Gastroesophageal sphincter (tissue), 4 donors: ENCODE results near the gene MESP2. TPM values are rescaled to one million over a fixed set of nuclear protein-coding genes. Genes with fewer than 3 reads are reported as not detected.
A peak's percentile ranks its signal among the peaks of the same experiment; 100 is the strongest.

Source experiments
- ATAC-seq: fragments of 150-250 bp; one replicate; pipeline ENCODE4 v1.9.1; 2016; ENCODE audit warnings: mild to moderate bottlenecking, moderate library complexity
- H3K27ac ChIP-seq, 4 donors: fragments of 200-600 bp; sonication (generic) in 3 of 4; 1 replicate in 3 of 4; 2 replicates in 1 of 4; pipeline ENCODE4 v1.5.1; 2016 to 2019
- H3K27me3 ChIP-seq: fragments of 200-600 bp; sonication (generic); one replicate; pipeline ENCODE4 v1.5.1; 2019
- H3K36me3 ChIP-seq, 2 donors: fragments of 200-600 bp; sonication (generic); one replicate each; pipeline ENCODE4 v1.5.1; 2019; ENCODE audit warnings: control low read depth in 1 of 2
- H3K4me1 ChIP-seq, 3 donors: fragments of 200-600 bp; sonication (generic); 1 replicate in 2 of 3; 2 replicates in 1 of 3; pipeline ENCODE4 v1.5.1; 2016 to 2019; ENCODE audit warnings: control low read depth in 2 of 3
- H3K4me3 ChIP-seq, 2 donors: fragments of 200-600 bp; sonication (generic); one replicate each; pipeline ENCODE4 v1.5.1; 2019; ENCODE audit warnings: mild to moderate bottlenecking in 1 of 2, moderate library complexity in 1 of 2
- H3K9me3 ChIP-seq, 3 donors: fragments of 200-600 bp; sonication (generic); one replicate each; pipeline ENCODE4 v1.5.1; 2017 to 2019; ENCODE audit warnings: control low read depth in 2 of 3
- EP300 ChIP-seq: sonication (generic); formaldehyde crosslinking; IDR thresholded peaks from one replicate; pipeline ENCODE4 v1.6.1; 2017; ENCODE audit warnings: antibody characterized with exemption, mild to moderate bottlenecking
- POLR2A ChIP-seq, 2 donors: fragments of 450-650 bp; IDR thresholded peaks; one replicate each; pipeline ENCODE4 v1.6.1; 2017; ENCODE audit warnings: antibody characterized with exemption in 2 of 2, mild to moderate bottlenecking in 2 of 2, moderate library complexity in 1 of 2
- POLR2AphosphoS5 ChIP-seq: sonication (generic); formaldehyde crosslinking; IDR thresholded peaks from one replicate; pipeline ENCODE4 v1.6.1; 2017; ENCODE audit warnings: antibody characterized with exemption
- WGBS, 2 donors: methylation state at CpG; one replicate each; pipeline ENCODE4 v1.1.5; 2018; ENCODE audit warnings: low coverage in 1 of 2; 5-methylcytosine and 5-hydroxymethylcytosine counted together
- total RNA-seq, 4 donors: library from RNA; depleted of rRNA; stranded (reverse); fragments of >200 nt; gene quantifications; one replicate each; pipeline ENCODE4 v1.1.0, GENCODE V29; 2016
- TF ChIP-seq, protein P1 (sequence below), 4 experiments: fragments of 200-600 bp in 2 of 4; fragments of 450-650 bp in 2 of 4; sonication (generic) in 1 of 4; IDR thresholded peaks; one replicate each; pipeline ENCODE4 v1.5.1; 2017 to 2019; ENCODE audit warnings: antibody characterized with exemption in 4 of 4, mild to moderate bottlenecking in 2 of 4, moderate library complexity in 2 of 4

The MESP2 gene
- total RNA-seq, 4 donors from 2014 or later, result not detected

DNA sequence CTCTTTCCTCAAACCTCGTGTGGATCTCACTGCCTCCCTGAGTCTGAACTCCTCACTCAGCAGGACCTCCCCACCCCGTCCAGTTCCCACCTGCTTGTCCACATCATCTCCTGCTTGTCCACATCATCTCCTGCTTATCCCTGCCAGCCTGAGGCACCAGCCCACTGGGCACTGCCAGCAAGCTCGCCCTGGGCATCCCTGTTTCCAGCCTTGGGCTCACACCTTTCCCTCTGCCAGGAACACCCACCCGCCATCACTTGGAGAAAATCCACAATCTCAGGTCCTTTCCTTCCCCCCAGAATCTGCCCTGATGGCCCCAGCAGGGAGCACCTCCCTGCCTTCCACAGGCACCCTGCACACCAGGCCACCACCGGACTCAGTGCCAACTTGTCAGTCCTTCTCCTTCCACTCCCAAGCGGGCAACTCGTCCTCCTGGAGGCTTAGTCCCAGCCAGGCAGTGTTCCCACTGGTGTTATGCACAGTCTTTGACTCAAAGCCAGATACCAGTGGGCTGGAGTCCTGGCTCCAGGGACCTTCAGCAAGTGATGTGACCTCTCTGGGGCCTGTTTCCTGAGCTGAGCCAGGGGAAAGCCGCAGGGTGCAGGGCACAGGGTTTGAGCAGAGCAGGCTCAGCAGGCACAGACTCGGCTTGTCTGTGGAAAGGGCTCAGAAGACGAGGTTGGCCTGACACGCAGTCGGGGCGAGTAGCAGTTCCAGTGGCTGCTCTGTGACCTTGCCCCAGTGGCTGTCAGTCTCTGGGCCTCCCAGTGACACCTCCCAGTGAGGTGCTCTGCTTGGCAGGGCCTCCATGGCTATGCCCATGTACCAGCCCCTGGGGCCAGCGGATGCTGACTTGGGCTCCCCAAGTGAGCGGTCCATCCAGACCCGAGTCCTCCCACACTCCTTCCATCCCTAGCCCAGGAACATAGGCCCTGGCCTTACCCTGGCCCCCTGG, 9.5 kb upstream of the MESP2 start:
- H3K36me3 ChIP-seq, result no peaks in the 10 kb centered on the region
- no peaks in the 10 kb centered on the region for H3K9me3 ChIP-seq
- no peaks in the 10 kb centered on the region for H3K27me3 ChIP-seq
- H3K4me1 ChIP-seq, result no peaks in the 10 kb centered on the region
- no peak for ATAC-seq
- 75 to 86% methylated on average over 3 of the region's 16 CpGs for whole genome bisulfite sequencing, 2 donors
- H3K4me3 ChIP-seq, result no peak overlapping the region
- TF ChIP-seq, protein P1, sequence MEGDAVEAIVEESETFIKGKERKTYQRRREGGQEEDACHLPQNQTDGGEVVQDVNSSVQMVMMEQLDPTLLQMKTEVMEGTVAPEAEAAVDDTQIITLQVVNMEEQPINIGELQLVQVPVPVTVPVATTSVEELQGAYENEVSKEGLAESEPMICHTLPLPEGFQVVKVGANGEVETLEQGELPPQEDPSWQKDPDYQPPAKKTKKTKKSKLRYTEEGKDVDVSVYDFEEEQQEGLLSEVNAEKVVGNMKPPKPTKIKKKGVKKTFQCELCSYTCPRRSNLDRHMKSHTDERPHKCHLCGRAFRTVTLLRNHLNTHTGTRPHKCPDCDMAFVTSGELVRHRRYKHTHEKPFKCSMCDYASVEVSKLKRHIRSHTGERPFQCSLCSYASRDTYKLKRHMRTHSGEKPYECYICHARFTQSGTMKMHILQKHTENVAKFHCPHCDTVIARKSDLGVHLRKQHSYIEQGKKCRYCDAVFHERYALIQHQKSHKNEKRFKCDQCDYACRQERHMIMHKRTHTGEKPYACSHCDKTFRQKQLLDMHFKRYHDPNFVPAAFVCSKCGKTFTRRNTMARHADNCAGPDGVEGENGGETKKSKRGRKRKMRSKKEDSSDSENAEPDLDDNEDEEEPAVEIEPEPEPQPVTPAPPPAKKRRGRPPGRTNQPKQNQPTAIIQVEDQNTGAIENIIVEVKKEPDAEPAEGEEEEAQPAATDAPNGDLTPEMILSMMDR (IDR thresholded peaks at IDR 0.05), result no peak
- H3K27ac ChIP-seq, result no peak overlapping the region

DNA sequence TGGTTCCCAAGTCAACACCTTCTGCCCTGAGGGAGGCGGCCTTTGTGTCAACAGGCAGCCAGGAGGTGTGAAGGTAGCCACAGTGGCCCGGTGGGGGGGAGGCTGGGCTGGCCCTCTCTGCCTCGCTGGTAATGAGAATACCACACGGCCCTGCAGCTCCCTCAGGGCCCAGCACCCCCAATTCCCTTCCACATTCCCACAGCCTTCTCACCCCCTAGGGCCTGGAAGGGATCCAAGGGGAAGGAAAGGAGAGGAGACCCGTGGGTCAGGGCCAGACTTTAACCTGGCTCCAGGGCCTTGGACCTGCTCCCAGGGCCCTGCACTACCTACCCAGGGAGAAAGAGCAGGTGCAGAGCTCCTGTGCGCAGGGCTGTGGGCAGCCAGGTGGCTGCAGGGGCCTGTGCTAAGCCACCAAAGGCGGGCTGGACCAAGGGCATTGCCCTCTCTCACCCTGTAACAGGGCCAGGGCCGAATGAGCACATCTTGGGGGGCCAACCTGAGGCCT, 8.7 kb upstream of the MESP2 start:
- Histone ChIP-seq H3K9me3 (no peaks in the 10 kb centered on the region), H3K27ac (no peak overlapping the region), H3K36me3 (no peaks in the 10 kb centered on the region), H3K4me3 (no peak overlapping the region), H3K4me1 (no peaks in the 10 kb centered on the region), H3K27me3 (no peaks in the 10 kb centered on the region)
- ATAC-seq, result no peak
- TF ChIP-seq EP300, result no peak
- no peak for TF ChIP-seq POLR2AphosphoS5
- TF ChIP-seq, protein P1 (IDR thresholded peaks at IDR 0.05), result no peak
- no peak for TF ChIP-seq POLR2A (IDR thresholded peaks at IDR 0.05)
- no CpG with 5 or more reads among the region's 8 CpGs for WGBS, 2 donors

DNA sequence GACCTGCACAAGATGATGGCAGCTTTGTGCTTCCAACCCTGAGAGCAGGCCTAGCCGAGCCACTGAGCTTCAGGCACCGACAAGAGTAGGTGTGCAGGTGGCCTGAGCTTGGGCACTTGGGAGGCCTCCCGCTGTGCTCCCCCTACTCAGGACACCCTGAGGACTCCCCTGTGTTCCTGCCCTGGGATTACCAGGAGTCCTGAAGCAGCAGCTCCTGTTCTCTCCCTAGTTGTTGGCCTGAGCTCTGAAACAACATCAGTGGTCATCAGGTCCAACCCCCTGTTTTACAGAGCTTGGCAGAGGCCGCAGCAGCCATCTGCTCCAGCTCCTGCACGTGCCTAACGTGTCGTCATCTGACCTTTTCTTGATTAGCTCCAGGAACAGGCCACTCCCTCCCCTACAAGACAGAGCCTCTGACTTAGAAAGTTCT, 8.0 kb upstream of the MESP2 start:
- TF ChIP-seq POLR2AphosphoS5 (no peak), EP300 (no peak), POLR2A (IDR thresholded peaks at IDR 0.05) (no peak)
- TF ChIP-seq, protein P1 (IDR thresholded peaks at IDR 0.05), result no peak
- Histone ChIP-seq H3K4me1 (no peaks in the 10 kb centered on the region), H3K27ac (no peak overlapping the region), H3K36me3 (no peaks in the 10 kb centered on the region), H3K4me3 (no peak overlapping the region), H3K27me3 (no peaks in the 10 kb centered on the region), H3K9me3 (no peaks in the 10 kb centered on the region)
- peak; percentile 72 for ATAC-seq
- WGBS, 2 donors, result 28 to 65% methylated on average over 4 of the region's 7 CpGs

DNA sequence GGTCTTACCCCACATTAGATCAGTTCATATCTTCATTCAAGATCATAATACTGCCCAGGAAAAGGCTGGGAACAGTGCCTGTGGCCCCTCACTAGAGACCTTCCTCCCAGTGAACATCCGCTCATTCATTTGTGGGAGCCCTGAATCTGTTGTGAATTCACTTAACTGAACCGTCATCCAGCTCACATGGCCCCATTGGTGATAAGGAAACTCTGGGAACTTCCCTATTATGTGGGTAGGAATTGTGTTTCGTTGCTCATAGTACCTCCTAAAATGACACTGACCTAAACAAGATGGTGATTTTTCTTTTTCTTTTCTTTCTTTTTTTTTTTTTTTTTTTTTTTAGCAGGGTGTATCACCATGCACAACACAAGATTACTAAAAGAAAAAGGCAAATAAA, 6.8 kb upstream of the MESP2 start:
- no peaks in the 10 kb centered on the region for H3K27me3 ChIP-seq
- H3K4me3 ChIP-seq, result no peak overlapping the region
- TF ChIP-seq, protein P1 (IDR thresholded peaks at IDR 0.05), result no peak
- TF ChIP-seq EP300, result no peak
- no peak for TF ChIP-seq POLR2AphosphoS5
- no peak overlapping the region for H3K27ac ChIP-seq
- WGBS, 2 donors, result 86% methylated on average over 3 of the region's 3 CpGs; no CpG with 5 or more reads in 1 of the 2 donors
- no peaks in the 10 kb centered on the region for H3K36me3 ChIP-seq
- no peaks in the 10 kb centered on the region for H3K9me3 ChIP-seq
- H3K4me1 ChIP-seq, result no peaks in the 10 kb centered on the region
- ATAC-seq, result no peak

DNA sequence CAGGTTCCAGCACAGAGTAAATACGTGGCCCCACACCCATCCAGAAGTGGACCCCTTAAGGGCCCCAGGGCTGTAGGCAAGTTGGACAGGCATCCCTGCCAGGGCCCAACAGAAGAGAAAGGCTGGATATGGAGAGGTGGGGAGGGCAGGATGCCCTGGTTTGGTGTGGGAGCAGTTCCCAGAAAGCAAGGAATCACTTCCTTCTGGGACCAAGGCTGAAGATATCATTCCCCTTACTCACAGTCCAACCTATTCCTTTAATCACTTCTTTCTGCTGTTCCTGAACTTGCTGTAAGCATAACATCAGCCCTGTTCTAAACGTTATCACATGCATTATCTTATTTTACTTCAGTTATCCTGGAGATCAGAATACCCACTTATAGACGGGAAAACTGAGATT, 6.1 kb upstream of the MESP2 start:
- Histone ChIP-seq H3K27ac (no peak overlapping the region), H3K4me1 (no peaks in the 10 kb centered on the region), H3K27me3 (no peaks in the 10 kb centered on the region), H3K9me3 (no peaks in the 10 kb centered on the region), H3K36me3 (no peaks in the 10 kb centered on the region), H3K4me3 (no peak overlapping the region)
- 75 to 80% methylated on average over 2 to 3 of the region's 3 CpGs for WGBS, 2 donors
- no peak for ATAC-seq
- TF ChIP-seq EP300 (no peak), POLR2AphosphoS5 (no peak), POLR2A (IDR thresholded peaks at IDR 0.05) (no peak)
- TF ChIP-seq, protein P1 (IDR thresholded peaks at IDR 0.05), result no peak
